Liver (tissue), 3 donors: ENCODE measurements around the gene IRAK3.

Experiments
- FOXA1 ChIP-seq: IDR thresholded peaks from 2 replicates; pipeline ENCODE4 v1.6.1; 2016; ENCODE audit warnings: antibody characterized with exemption
- FOXA2 ChIP-seq: IDR thresholded peaks from 2 replicates; pipeline ENCODE4 v1.6.1; 2016; ENCODE audit warnings: antibody characterized with exemption
- GABPA ChIP-seq, 2 donors: IDR thresholded peaks in 1 of 2; conservative IDR thresholded peaks in 1 of 2; 2 replicates each; pipeline ENCODE4 v1.6.1; 2016; ENCODE audit warnings: antibody characterized with exemption in 2 of 2, mild to moderate bottlenecking in 1 of 2, moderate library complexity in 1 of 2
- JUND ChIP-seq, 2 donors: IDR thresholded peaks; 2 replicates each; pipeline ENCODE4 v1.6.1; 2016; ENCODE audit warnings: antibody characterized with exemption in 2 of 2
- MAX ChIP-seq: IDR thresholded peaks from 2 replicates; pipeline ENCODE4 v1.6.1; 2016; ENCODE audit warnings: antibody characterized with exemption
- NR2F2 ChIP-seq: IDR thresholded peaks from 2 replicates; pipeline ENCODE4 v1.6.1; 2016; ENCODE audit warnings: antibody characterized with exemption
- RAD21 ChIP-seq, 2 donors: IDR thresholded peaks; 2 replicates each; pipeline ENCODE4 v1.6.1; 2016; ENCODE audit warnings: antibody characterized with exemption in 2 of 2, mild to moderate bottlenecking in 2 of 2
- RXRA ChIP-seq, 2 donors: IDR thresholded peaks; 2 replicates each; pipeline ENCODE4 v1.6.1; 2017 to 2018; ENCODE audit warnings: antibody characterized with exemption in 2 of 2, mild to moderate bottlenecking in 1 of 2
- SP1 ChIP-seq: IDR thresholded peaks from 2 replicates; pipeline ENCODE4 v1.6.1; 2018; ENCODE audit warnings: antibody characterized with exemption, mild to moderate bottlenecking
- TAF1 ChIP-seq: conservative IDR thresholded peaks from 2 replicates; pipeline ENCODE4 v1.6.1; 2016; ENCODE audit warnings: antibody characterized with exemption, mild to moderate bottlenecking
- YY1 ChIP-seq: IDR thresholded peaks from 2 replicates; pipeline ENCODE4 v1.6.1; 2016; ENCODE audit warnings: antibody characterized with exemption, mild to moderate bottlenecking
- TF ChIP-seq, protein P1 (sequence below): fragments of 150-350 bp; IDR thresholded peaks from 2 replicates; pipeline ENCODE4 v1.5.1; 2017; ENCODE audit warnings: improper control_type of control experiment, low read depth, low read length; ENCODE audit not compliant: missing input control
- TF ChIP-seq, protein P2 (sequence below): IDR thresholded peaks from 2 replicates; pipeline ENCODE4 v1.6.1; 2016; ENCODE audit warnings: antibody characterized with exemption
- TF ChIP-seq, protein P3 (sequence below): IDR thresholded peaks from 2 replicates; pipeline ENCODE4 v1.6.1; 2016; ENCODE audit warnings: antibody characterized with exemption, mild to moderate bottlenecking
- donor health status: healthy.
- donor health status: healthy.

DNA sequence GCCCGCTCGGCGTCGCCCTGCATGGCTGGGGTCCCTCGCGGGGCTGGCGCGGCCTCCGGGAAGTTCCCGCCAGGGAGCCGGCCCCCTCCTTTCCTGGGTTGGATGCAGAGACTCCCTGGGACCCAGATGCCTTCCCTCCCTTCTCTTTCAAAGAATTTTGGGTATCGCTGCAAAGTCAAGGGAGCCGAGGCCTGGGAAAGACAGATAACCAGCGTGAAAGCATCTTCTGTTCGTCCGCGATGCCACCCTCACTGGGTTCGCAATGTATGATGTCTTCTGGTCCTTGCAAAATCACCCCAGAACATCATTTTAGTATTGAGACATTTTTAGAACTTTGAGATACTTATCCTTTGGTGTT, 451 bp downstream of the IRAK3 start:
- TF ChIP-seq, protein P1, sequence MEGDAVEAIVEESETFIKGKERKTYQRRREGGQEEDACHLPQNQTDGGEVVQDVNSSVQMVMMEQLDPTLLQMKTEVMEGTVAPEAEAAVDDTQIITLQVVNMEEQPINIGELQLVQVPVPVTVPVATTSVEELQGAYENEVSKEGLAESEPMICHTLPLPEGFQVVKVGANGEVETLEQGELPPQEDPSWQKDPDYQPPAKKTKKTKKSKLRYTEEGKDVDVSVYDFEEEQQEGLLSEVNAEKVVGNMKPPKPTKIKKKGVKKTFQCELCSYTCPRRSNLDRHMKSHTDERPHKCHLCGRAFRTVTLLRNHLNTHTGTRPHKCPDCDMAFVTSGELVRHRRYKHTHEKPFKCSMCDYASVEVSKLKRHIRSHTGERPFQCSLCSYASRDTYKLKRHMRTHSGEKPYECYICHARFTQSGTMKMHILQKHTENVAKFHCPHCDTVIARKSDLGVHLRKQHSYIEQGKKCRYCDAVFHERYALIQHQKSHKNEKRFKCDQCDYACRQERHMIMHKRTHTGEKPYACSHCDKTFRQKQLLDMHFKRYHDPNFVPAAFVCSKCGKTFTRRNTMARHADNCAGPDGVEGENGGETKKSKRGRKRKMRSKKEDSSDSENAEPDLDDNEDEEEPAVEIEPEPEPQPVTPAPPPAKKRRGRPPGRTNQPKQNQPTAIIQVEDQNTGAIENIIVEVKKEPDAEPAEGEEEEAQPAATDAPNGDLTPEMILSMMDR, result no peak
- TF ChIP-seq FOXA2 (no peak), NR2F2 (no peak), FOXA1 (no peak), RAD21 (IDR thresholded peaks at IDR 0.05) (no peak), GABPA (IDR thresholded peaks at IDR 0.05 in 1 of 2, conservative IDR thresholded peaks at IDR 0.05 in 1 of 2) (no peak), SP1 (no peak), MAX (no peak), TAF1 (no peak), JUND (IDR thresholded peaks at IDR 0.05) (no peak), YY1 (no peak), RXRA (IDR thresholded peaks at IDR 0.05) (no peak)
- TF ChIP-seq, protein P2, sequence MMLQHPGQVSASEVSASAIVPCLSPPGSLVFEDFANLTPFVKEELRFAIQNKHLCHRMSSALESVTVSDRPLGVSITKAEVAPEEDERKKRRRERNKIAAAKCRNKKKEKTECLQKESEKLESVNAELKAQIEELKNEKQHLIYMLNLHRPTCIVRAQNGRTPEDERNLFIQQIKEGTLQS, result no peak
- TF ChIP-seq, protein P3, sequence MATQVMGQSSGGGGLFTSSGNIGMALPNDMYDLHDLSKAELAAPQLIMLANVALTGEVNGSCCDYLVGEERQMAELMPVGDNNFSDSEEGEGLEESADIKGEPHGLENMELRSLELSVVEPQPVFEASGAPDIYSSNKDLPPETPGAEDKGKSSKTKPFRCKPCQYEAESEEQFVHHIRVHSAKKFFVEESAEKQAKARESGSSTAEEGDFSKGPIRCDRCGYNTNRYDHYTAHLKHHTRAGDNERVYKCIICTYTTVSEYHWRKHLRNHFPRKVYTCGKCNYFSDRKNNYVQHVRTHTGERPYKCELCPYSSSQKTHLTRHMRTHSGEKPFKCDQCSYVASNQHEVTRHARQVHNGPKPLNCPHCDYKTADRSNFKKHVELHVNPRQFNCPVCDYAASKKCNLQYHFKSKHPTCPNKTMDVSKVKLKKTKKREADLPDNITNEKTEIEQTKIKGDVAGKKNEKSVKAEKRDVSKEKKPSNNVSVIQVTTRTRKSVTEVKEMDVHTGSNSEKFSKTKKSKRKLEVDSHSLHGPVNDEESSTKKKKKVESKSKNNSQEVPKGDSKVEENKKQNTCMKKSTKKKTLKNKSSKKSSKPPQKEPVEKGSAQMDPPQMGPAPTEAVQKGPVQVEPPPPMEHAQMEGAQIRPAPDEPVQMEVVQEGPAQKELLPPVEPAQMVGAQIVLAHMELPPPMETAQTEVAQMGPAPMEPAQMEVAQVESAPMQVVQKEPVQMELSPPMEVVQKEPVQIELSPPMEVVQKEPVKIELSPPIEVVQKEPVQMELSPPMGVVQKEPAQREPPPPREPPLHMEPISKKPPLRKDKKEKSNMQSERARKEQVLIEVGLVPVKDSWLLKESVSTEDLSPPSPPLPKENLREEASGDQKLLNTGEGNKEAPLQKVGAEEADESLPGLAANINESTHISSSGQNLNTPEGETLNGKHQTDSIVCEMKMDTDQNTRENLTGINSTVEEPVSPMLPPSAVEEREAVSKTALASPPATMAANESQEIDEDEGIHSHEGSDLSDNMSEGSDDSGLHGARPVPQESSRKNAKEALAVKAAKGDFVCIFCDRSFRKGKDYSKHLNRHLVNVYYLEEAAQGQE, result no peak
